SU-DHL-6 (cell line): ENCODE data around the gene FIGN.

ENCODE experiments used
- H2AFZ ChIP-seq: fragments of 200-600 bp; sonication (generic); 2 replicates; pipeline ENCODE4 v1.6.1; 2014; ENCODE audit warnings: low read depth, mild to moderate bottlenecking, moderate library complexity, mixed read lengths, antibody characterized with exemption, low read length; ENCODE audit not compliant: severe bottlenecking
- H3F3A ChIP-seq: fragments of 200-600 bp; shearing (Covaris generic); 2 replicates; pipeline ENCODE4 v1.6.0; 2016; ENCODE audit warnings: antibody characterized with exemption, mild to moderate bottlenecking; ENCODE audit not compliant: insufficient read depth
- H3K27ac ChIP-seq: fragments of 200-600 bp; sonication (generic); 2 replicates; pipeline ENCODE4 v1.5.1; 2016; ENCODE audit warnings: low read depth, mild to moderate bottlenecking, low read length, moderate library complexity, mixed read lengths
- H3K27me3 ChIP-seq: fragments of 200-600 bp; sonication (generic), shearing (Covaris generic); 2 replicates; pipeline ENCODE4 v1.6.0; 2014; ENCODE audit warnings: mild to moderate bottlenecking, low read length
- H3K36me3 ChIP-seq: fragments of 200-600 bp; sonication (generic); 2 replicates; pipeline ENCODE4 v1.6.1; 2014; ENCODE audit warnings: mild to moderate bottlenecking, low read length, mixed read lengths
- H3K4me2 ChIP-seq: fragments of 300-600, 200-600 bp; shearing (Covaris generic), sonication (generic); 2 replicates; pipeline ENCODE4 v1.6.0; 2014; ENCODE audit warnings: low read length, low read depth, mild to moderate bottlenecking; ENCODE audit not compliant: poor library complexity, severe bottlenecking
- H3K4me3 ChIP-seq: fragments of 200-600 bp; sonication (generic); 2 replicates; pipeline ENCODE4 v1.5.1; 2014; ENCODE audit warnings: antibody characterized with exemption, low read length, mild to moderate bottlenecking, mixed read lengths; ENCODE audit not compliant: insufficient read depth, poor library complexity, severe bottlenecking
- H3K79me2 ChIP-seq: fragments of 200-600 bp; sonication (generic); 2 replicates; pipeline ENCODE4 v1.6.1; 2014; ENCODE audit warnings: mild to moderate bottlenecking, low read length, moderate library complexity; ENCODE audit not compliant: insufficient read depth
- H3K9ac ChIP-seq: fragments of 200-600 bp; sonication (generic); 2 replicates; pipeline ENCODE4 v1.7.0; 2014; ENCODE audit warnings: mild to moderate bottlenecking, low read length
- H3K9me2 ChIP-seq: fragments of 200-600 bp; sonication (generic); replicated peaks from 2 replicates; pipeline ENCODE4 v1.6.1; 2014; ENCODE audit warnings: low read length; ENCODE audit not compliant: insufficient read depth
- H3K9me3 ChIP-seq: fragments of 200-600 bp; sonication (generic); 2 replicates; pipeline ENCODE4 v1.6.1; 2014; ENCODE audit warnings: low read length, mixed read lengths; ENCODE audit not compliant: insufficient read depth
- H4K20me1 ChIP-seq: fragments of 200-600 bp; sonication (generic); 2 replicates; pipeline ENCODE4 v1.6.1; 2014; ENCODE audit warnings: low read depth, mild to moderate bottlenecking, antibody characterized with exemption, low read length, moderate library complexity, mixed read lengths
- EZH2phosphoT487 ChIP-seq: fragments of 200-600 bp; sonication (generic), shearing (Covaris generic); conservative IDR thresholded peaks from 2 replicates; pipeline ENCODE4 v1.6.1; 2018; ENCODE audit warnings: mild to moderate bottlenecking, antibody characterized with exemption, low read length, moderate library complexity, mixed read lengths
- TF ChIP-seq, protein P1 (sequence below): fragments of 200-600 bp; sonication (generic); IDR thresholded peaks from one replicate; pipeline ENCODE4 v1.5.1; 2017; ENCODE audit warnings: antibody characterized with exemption, mild to moderate bottlenecking, low read length, moderate library complexity; ENCODE audit not compliant: insufficient read depth, poor library complexity, severe bottlenecking

FIGN gene

DNA sequence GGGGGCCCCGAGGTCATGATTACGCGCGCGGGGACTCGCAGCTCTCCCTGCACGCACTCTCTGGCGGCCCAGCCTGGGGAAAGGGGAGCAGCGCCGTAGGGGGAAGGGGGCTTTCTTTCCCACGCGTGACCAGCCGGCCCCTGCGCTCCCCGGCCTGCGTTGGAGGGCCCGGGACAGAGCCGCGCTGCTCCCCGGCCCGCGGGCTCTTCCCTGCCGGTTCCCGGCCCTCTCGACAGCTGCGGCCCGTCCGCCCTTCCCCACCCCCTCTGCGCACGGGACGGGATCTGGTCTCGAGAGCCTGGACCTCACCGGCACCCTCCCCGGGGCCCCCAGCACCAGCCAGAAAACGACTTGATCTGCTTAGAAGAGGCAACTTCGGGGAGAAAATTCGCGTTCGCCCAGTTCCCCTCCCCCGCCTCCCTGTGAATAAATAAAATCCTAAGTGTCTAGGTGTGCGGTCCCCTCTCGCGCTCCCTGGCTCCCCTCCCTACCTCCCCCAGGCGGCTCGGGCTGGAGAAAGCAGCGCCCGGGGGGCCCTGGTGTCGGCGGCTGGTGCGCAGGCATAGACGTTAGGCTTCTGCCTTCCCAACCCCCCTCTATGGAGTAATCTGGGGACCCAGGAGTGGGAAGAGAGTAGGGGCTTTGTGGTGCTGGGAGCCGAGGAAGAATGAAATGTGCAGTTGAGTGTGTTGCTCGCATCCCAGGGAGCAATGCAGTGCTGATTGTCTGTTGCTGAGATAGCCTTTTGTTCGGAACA is 803 bp upstream of the FIGN start:
- no peaks in the 10 kb centered on the region for H4K20me1 ChIP-seq
- H3K36me3 ChIP-seq: no peaks in the 10 kb centered on the region
- no peak for TF ChIP-seq EZH2phosphoT487
- TF ChIP-seq, protein P1, sequence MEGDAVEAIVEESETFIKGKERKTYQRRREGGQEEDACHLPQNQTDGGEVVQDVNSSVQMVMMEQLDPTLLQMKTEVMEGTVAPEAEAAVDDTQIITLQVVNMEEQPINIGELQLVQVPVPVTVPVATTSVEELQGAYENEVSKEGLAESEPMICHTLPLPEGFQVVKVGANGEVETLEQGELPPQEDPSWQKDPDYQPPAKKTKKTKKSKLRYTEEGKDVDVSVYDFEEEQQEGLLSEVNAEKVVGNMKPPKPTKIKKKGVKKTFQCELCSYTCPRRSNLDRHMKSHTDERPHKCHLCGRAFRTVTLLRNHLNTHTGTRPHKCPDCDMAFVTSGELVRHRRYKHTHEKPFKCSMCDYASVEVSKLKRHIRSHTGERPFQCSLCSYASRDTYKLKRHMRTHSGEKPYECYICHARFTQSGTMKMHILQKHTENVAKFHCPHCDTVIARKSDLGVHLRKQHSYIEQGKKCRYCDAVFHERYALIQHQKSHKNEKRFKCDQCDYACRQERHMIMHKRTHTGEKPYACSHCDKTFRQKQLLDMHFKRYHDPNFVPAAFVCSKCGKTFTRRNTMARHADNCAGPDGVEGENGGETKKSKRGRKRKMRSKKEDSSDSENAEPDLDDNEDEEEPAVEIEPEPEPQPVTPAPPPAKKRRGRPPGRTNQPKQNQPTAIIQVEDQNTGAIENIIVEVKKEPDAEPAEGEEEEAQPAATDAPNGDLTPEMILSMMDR: no peak
- no peaks in the 10 kb centered on the region for H3F3A ChIP-seq
- no peak overlapping the region for H3K9ac ChIP-seq
- H3K4me2 ChIP-seq: no peak overlapping the region
- H2AFZ ChIP-seq: no peak overlapping the region
- H3K9me2 ChIP-seq: no peaks in the 10 kb centered on the region
- no peak overlapping the region for H3K4me3 ChIP-seq
- H3K27ac ChIP-seq: no peak overlapping the region
- no peaks in the 10 kb centered on the region for H3K79me2 ChIP-seq
- no peaks in the 10 kb centered on the region for H3K9me3 ChIP-seq
- no peaks in the 10 kb centered on the region for H3K27me3 ChIP-seq

DNA sequence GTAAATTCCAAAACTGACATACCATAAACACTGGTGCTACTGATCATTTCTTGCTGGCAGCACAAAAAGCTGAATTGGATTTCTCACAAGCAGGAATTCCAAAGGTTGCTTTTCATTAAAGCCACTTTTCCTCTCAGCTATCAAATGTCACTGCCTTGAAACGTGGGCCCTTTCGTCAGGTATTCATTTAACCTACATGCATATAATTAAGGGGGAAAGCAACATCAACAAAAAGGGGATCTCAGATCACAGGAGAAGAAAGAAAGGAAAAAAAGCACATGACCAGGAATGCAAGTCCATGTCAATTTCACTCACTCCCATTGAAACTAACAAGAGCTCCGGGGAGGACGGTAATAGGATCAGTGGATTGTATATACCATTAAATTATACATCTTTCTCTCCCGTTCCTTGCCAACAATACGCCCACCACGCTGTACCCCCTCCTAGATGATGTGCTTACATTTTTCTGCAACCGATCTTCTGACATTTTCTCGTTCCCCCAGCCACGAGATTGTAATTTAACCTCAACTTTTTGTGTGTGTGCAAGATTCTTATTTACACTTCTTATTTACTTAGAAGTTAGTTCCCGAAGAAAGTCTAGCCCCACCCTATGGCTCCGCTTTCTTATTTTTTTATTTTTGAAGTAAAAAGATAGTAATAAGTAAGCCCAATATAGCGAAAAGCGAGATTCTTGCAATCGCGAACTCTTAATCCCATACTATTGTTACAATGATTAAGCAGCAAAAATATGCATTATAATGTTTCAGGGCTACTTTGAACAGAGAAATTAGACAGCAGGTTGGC is 725 bp downstream of the FIGN start:
- TF ChIP-seq, protein P1: no peak
- no peak for TF ChIP-seq EZH2phosphoT487
- H4K20me1 ChIP-seq: no peaks in the 10 kb centered on the region
- H2AFZ ChIP-seq: no peak overlapping the region
- no peaks in the 10 kb centered on the region for H3K9me3 ChIP-seq
- H3K27ac ChIP-seq: no peak overlapping the region
- H3K27me3 ChIP-seq: no peaks in the 10 kb centered on the region
- no peaks in the 10 kb centered on the region for H3K9me2 ChIP-seq
- no peak overlapping the region for H3K9ac ChIP-seq
- no peak overlapping the region for H3K4me2 ChIP-seq
- H3F3A ChIP-seq: no peaks in the 10 kb centered on the region
- H3K36me3 ChIP-seq: no peaks in the 10 kb centered on the region
- no peak overlapping the region for H3K4me3 ChIP-seq
- no peaks in the 10 kb centered on the region for H3K79me2 ChIP-seq

DNA sequence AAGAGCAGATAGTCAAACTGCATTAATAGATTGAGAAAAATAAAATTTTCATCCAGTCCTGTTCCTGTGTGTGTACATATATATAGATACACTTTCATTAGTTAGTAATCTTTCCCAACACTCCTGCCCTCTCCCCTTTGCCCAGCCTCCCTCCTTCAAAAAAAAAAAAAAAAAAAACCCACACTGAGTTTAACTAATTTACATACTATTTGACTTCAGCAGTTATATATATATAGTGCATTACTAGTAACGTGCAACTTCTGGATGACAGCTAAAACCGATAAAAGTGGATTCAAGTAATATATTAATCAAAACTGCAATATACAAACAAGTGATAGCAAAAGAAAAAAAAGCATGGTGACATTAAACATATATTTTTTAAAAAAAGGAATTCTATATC is 1.4 kb downstream of the FIGN start:
- H3K27ac ChIP-seq: no peak overlapping the region
- no peak overlapping the region for H2AFZ ChIP-seq
- no peaks in the 10 kb centered on the region for H3K9me2 ChIP-seq
- H3K79me2 ChIP-seq: no peaks in the 10 kb centered on the region
- no peaks in the 10 kb centered on the region for H3F3A ChIP-seq
- TF ChIP-seq EZH2phosphoT487: no peak
- TF ChIP-seq, protein P1: no peak
- no peak overlapping the region for H3K4me2 ChIP-seq
- no peaks in the 10 kb centered on the region for H3K36me3 ChIP-seq
- H3K27me3 ChIP-seq: no peaks in the 10 kb centered on the region
- H3K9ac ChIP-seq: no peak overlapping the region
- H3K4me3 ChIP-seq: no peak overlapping the region
- no peaks in the 10 kb centered on the region for H3K9me3 ChIP-seq
- no peaks in the 10 kb centered on the region for H4K20me1 ChIP-seq
